ENCODE data around the gene ZCCHC24. TPM values are rescaled to one million over a fixed set of nuclear protein-coding genes. Genes with fewer than 3 reads are reported as not detected.

Gene ZCCHC24
- total RNA-seq, 4 donors from 2014 or later: 100 to 156 (median 120) TPM

DNA sequence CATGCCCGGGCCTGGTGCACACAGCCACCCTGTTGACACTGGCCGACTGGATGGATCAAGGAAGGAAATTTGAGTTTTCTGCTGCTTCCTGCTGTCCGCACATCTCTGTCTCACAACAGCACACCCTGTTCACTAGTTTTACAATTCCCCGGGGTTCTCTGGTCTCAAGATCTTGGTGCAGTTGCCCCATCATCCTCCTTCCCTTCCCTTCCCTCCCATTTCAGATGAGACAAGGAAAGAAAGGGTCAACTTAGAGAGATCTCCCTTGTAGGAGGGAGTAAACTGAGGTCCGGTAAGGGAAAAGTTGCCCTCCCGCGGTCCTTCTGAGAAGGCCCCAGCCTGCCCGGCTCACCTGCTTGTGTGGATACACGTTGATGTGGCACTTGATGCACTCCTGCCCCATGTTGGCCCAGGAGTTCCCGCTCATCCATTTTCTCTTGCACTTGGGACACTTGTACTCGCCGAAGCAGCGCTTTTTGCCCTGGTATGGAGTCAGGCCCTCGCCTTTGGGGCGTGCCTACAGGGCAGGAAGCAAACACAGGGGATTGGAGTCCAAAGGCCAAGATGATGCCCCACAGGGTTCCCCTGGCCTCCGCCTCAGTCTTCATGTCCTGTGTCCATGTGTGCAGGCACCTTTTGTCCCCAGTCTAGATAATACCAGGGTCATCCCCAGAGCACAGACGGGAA, 51.4 kb downstream of the ZCCHC24 start:
- 93% methylated on average over 16 of the region's 17 CpGs for WGBS
- peaks cover 0 to 44% (median 22%) of the 10 kb centered on the region in 4 donors for H3K36me3 ChIP-seq
- H3K4me3 ChIP-seq: no peak overlapping the region
- peaks cover 0 to 59% (median 42%) of the 10 kb centered on the region in 4 donors for H3K4me1 ChIP-seq
- H3K27ac ChIP-seq (replicated peaks in 1 of 4): peak overlapping the region; percentile 4 to 76 (median 20)
- DNase-seq (ENCODE audit: extremely low spot score): no peak
- TF ChIP-seq POLR2AphosphoS5 (IDR thresholded peaks at IDR 0.05): no peak
- no peak for TF ChIP-seq EP300 (IDR thresholded peaks at IDR 0.05)
- TF ChIP-seq CTCF (IDR thresholded peaks at IDR 0.05): no peak
- TF ChIP-seq POLR2A (IDR thresholded peaks at IDR 0.05; ENCODE audit: low read depth): no peak
- H3K27me3 ChIP-seq: no peaks in the 10 kb centered on the region
- intact Hi-C loops (cut with DNase I): no loop called here
- H3K9me3 ChIP-seq: no peaks in the 10 kb centered on the region

DNA sequence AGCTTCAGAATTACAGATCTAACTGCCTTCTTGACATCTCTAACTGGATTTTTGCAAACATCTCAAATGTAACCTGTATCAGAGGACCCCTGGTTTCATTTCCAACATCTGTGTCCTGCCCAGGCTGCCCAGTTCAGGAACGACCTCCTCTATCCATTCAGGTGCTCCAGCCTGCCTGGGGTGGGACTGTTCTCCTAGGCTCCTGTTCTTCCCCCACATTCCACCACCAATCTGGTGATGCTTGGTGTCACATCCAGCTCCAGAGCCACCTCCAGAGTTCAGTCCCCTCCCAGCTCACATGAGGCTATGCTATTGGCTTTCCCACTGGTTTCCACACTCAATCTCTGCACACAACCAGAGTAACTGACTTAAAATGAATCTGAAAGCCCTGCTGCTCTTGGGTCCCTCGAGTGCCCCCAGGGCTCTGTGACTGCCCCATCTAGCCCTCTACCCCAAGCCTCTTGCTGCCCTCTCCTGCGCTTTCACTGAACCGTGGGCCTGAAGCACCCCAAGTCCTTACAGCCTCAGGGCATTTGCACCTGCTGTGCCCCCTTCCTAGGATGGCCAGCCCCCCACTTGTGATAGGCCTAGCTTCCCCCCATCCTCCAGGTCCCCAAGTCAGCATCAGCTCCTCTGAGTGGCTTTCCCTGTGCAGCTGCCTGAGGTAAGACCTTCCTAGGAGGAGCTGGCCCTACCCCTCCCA, 52.1 kb downstream of the ZCCHC24 start:
- Histone ChIP-seq H3K4me3 (no peak overlapping the region), H3K36me3 (peaks cover 0 to 51% (median 28%) of the 10 kb centered on the region in 4 donors), H3K27ac (replicated peaks in 1 of 4) (peak overlapping the region in 3 of 4 donors; percentile 16 to 76 (median 38)), H3K9me3 (no peaks in the 10 kb centered on the region), H3K27me3 (no peaks in the 10 kb centered on the region), H3K4me1 (peaks cover 0 to 66% (median 44%) of the 10 kb centered on the region in 4 donors)
- no peak for DNase-seq (ENCODE audit: extremely low spot score)
- intact Hi-C loops (cut with DNase I): no loop called here
- WGBS: 90% methylated on average over 4 of the region's 4 CpGs
- TF ChIP-seq POLR2A (IDR thresholded peaks at IDR 0.05; ENCODE audit: low read depth): no peak
- TF ChIP-seq POLR2AphosphoS5 (IDR thresholded peaks at IDR 0.05): no peak
- no peak for TF ChIP-seq CTCF (IDR thresholded peaks at IDR 0.05)
- no peak for TF ChIP-seq EP300 (IDR thresholded peaks at IDR 0.05)

- 77% methylated on average over 6 of the region's 6 CpGs for WGBS
- H3K36me3 ChIP-seq: peaks cover 0 to 51% (median 35%) of the 10 kb centered on the region in 4 donors
- intact Hi-C loops (cut with DNase I): no loop called here
- H3K27ac ChIP-seq (replicated peaks in 1 of 4): peak overlapping the region; percentile 48 to 91 (median 64)
- no peaks in the 10 kb centered on the region for H3K27me3 ChIP-seq
- peaks cover 0 to 73% (median 50%) of the 10 kb centered on the region in 4 donors for H3K4me1 ChIP-seq
- H3K4me3 ChIP-seq: no peak overlapping the region
- no peak for TF ChIP-seq POLR2AphosphoS5 (IDR thresholded peaks at IDR 0.05)
- no peak for TF ChIP-seq EP300 (IDR thresholded peaks at IDR 0.05)
- TF ChIP-seq POLR2A (IDR thresholded peaks at IDR 0.05; ENCODE audit: low read depth): no peak
- TF ChIP-seq CTCF (IDR thresholded peaks at IDR 0.05): no peak
- no peak for DNase-seq (ENCODE audit: extremely low spot score)
- no peaks in the 10 kb centered on the region for H3K9me3 ChIP-seq
Measured at GRCh38 chr10:79392506-79393176, 52.8 kb downstream of the ZCCHC24 start.

DNA sequence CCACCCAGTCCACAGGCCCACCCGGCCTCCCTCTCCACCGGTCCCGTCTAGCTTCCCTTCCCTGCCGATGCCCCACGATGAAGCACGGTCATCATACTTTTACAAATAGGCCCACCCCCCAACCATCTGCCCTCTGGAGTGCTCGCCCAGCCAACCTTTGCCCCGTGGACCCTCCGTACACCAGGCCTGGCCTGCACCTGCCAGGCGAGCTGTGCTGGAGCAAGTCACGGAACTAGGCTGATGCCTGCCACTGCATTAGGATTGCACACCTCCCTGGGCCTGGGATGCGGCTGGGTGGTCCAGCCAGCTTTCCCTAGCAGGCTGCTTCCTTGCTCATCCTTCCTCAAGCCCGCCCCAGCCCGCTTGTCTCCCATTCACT, 53.4 kb downstream of the ZCCHC24 start:
- Histone ChIP-seq H3K27ac (replicated peaks in 1 of 4) (peak overlapping the region; percentile 48 to 91 (median 64)), H3K27me3 (no peaks in the 10 kb centered on the region), H3K9me3 (no peaks in the 10 kb centered on the region), H3K36me3 (peaks cover 0 to 55% (median 41%) of the 10 kb centered on the region in 4 donors), H3K4me3 (no peak overlapping the region), H3K4me1 (peaks cover 0 to 80% (median 53%) of the 10 kb centered on the region in 4 donors)
- WGBS: 84% methylated on average over 14 of the region's 14 CpGs
- DNase-seq (ENCODE audit: extremely low spot score): no peak
- TF ChIP-seq CTCF (IDR thresholded peaks at IDR 0.05) (no peak), EP300 (IDR thresholded peaks at IDR 0.05) (no peak), POLR2AphosphoS5 (IDR thresholded peaks at IDR 0.05) (no peak), POLR2A (IDR thresholded peaks at IDR 0.05; ENCODE audit: low read depth) (no peak)
- intact Hi-C loops (cut with DNase I): no loop called here

Data from esophagus muscularis mucosa (tissue), 4 donors.